IMR-90 (cell line): ENCODE measurements around the gene SIRT5. TPM values are rescaled to one million over a fixed set of nuclear protein-coding genes. Genes with fewer than 3 reads are reported as not detected.

Experiments used
- ATAC-seq: fragments of 200-7000 bp; cut with Tn5 transposase; 2 replicates; pipeline ENCODE4 v1.9.1; 2020; ENCODE audit warnings: low read depth, mild to moderate bottlenecking, moderate library complexity
- BruUV-seq: library from RNA; stranded (reverse); fragments of 400-500 nt; replicated peaks from 2 replicates; lab custom pipeline; 2021; lab: Mats Ljungman, UMichigan
- CTCF ChIA-PET: fragments of 300-600 bp; formaldehyde crosslinking; extraction: SDS; loops from one replicate; lab custom pipeline; 2021; ENCODE audit warnings: antibody characterized with exemption; lab: Yijun Ruan, JAX
- POLR2A ChIA-PET: fragments of 300-600 bp; sonication (Branson Sonifier 250); formaldehyde crosslinking; loops from one replicate; lab custom pipeline; 2022; ENCODE audit warnings: antibody characterized with exemption; ENCODE audit not compliant: unreplicated experiment; lab: Charles Lee
- DNase-seq: peaks from one replicate; pipeline ENCODE4 v3.0.0; 2013
- H2AFZ ChIP-seq: replicated peaks from 2 replicates; pipeline ENCODE3; 2013; ENCODE audit warnings: low read length, mild to moderate bottlenecking; ENCODE audit not compliant: poor library complexity
- H2AK5ac ChIP-seq: 2 replicates; pipeline ENCODE4 v1.6.1; 2013; ENCODE audit warnings: low read depth, low read length, inconsistent platforms
- H2AK9ac ChIP-seq: replicated peaks from 2 replicates; pipeline ENCODE3; 2013; ENCODE audit warnings: mild to moderate bottlenecking, low read depth, low read length, moderate library complexity; ENCODE audit not compliant: poor library complexity
- H2BK120ac ChIP-seq: 2 replicates; pipeline ENCODE4 v1.6.1; 2013; ENCODE audit warnings: low read depth, low read length, inconsistent platforms
- H2BK15ac ChIP-seq: 3 replicates; pipeline ENCODE4 v1.6.1; 2013; ENCODE audit warnings: low read depth, low read length, inconsistent platforms
- H2BK20ac ChIP-seq: 2 replicates; pipeline ENCODE4 v1.6.1; 2013; ENCODE audit warnings: low read depth, mild to moderate bottlenecking, inconsistent platforms, low read length, moderate library complexity
- H2BK5ac ChIP-seq: 2 replicates; pipeline ENCODE4 v1.6.1; 2013; ENCODE audit warnings: mild to moderate bottlenecking, low read depth, low read length, inconsistent platforms; ENCODE audit not compliant: poor library complexity, severe bottlenecking
- H3K14ac ChIP-seq: replicated peaks from 2 replicates; pipeline ENCODE4 v1.6.1; 2013; ENCODE audit warnings: low read depth, low read length, inconsistent platforms
- H3K18ac ChIP-seq: 2 replicates; pipeline ENCODE4 v1.6.1; 2013; ENCODE audit warnings: low read depth, low read length, control low read depth
- H3K23ac ChIP-seq: 2 replicates; pipeline ENCODE4 v1.6.1; 2013; ENCODE audit warnings: low read depth, low read length, inconsistent platforms
- H3K27ac ChIP-seq: 2 replicates; pipeline ENCODE4 v1.5.1; 2013; ENCODE audit warnings: mild to moderate bottlenecking, control low read depth, low read length; ENCODE audit not compliant: insufficient read depth
- H3K27me3 ChIP-seq: 2 replicates; pipeline ENCODE4 v1.6.1; 2013; ENCODE audit warnings: low read length; ENCODE audit not compliant: control insufficient read depth, insufficient read depth
- H3K36me3 ChIP-seq: 2 replicates; pipeline ENCODE4 v1.6.1; 2013; ENCODE audit warnings: low read length, mixed read lengths; ENCODE audit not compliant: control insufficient read depth, insufficient read depth
- H3K4ac ChIP-seq: 2 replicates; pipeline ENCODE4 v1.6.1; 2013; ENCODE audit warnings: low read depth, low read length, inconsistent platforms
- H3K4me1 ChIP-seq: 2 replicates; pipeline ENCODE4 v1.6.1; 2013; ENCODE audit warnings: low read length, mixed read lengths; ENCODE audit not compliant: control insufficient read depth, insufficient read depth
- H3K4me2 ChIP-seq: 2 replicates; pipeline ENCODE4 v1.6.1; 2013; ENCODE audit warnings: low read depth, mild to moderate bottlenecking, control low read depth, low read length, moderate library complexity
- H3K4me3 ChIP-seq: 2 replicates; pipeline ENCODE4 v1.5.1; 2013; ENCODE audit warnings: low read depth, mild to moderate bottlenecking, control low read depth, low read length, moderate library complexity; ENCODE audit not compliant: insufficient read depth
- H3K56ac ChIP-seq: 2 replicates; pipeline ENCODE4 v1.6.1; 2013; ENCODE audit warnings: low read length, inconsistent platforms; ENCODE audit not compliant: insufficient read depth; ENCODE audit errors: extremely low read depth
- H3K79me1 ChIP-seq, 2 experiments: 2 replicates each; pipeline ENCODE4 v1.6.1; 2013; ENCODE audit warnings: low read length in 2 of 2, inconsistent platforms in 1 of 2, low read depth in 1 of 2
- H3K9ac ChIP-seq: 2 replicates; pipeline ENCODE4 v1.6.1; 2013; ENCODE audit warnings: low read depth, low read length, control low read depth
- H3K9me1 ChIP-seq: 2 replicates; pipeline ENCODE4 v1.6.1; 2013; ENCODE audit warnings: low read length, inconsistent platforms; ENCODE audit not compliant: insufficient read depth
- H3K9me3 ChIP-seq: 2 replicates; pipeline ENCODE4 v1.6.1; 2013; ENCODE audit warnings: low read length; ENCODE audit not compliant: control insufficient read depth, insufficient read depth
- H4K20me1 ChIP-seq: 2 replicates; pipeline ENCODE4 v1.6.1; 2013; ENCODE audit warnings: low read length, inconsistent platforms; ENCODE audit not compliant: insufficient read depth
- H4K5ac ChIP-seq: 2 replicates; pipeline ENCODE4 v1.6.1; 2013; ENCODE audit warnings: mild to moderate bottlenecking, low read depth, low read length, control low read depth
- H4K8ac ChIP-seq, 2 experiments: 2 replicates each; pipeline ENCODE4 v1.6.1; 2013; ENCODE audit warnings: low read depth in 2 of 2, low read length in 2 of 2, control low read depth in 1 of 2, inconsistent platforms in 1 of 2
- H4K91ac ChIP-seq: 2 replicates; pipeline ENCODE4 v1.6.1; 2013; ENCODE audit warnings: low read depth, low read length, inconsistent platforms; ENCODE audit not compliant: insufficient read depth
- CHD1 ChIP-seq: IDR thresholded peaks from 2 replicates; pipeline ENCODE4 v1.6.1; 2012; ENCODE audit warnings: low read depth, low read length, improper control_type of control experiment
- FOS ChIP-seq: fragments of 150-350 bp; IDR thresholded peaks from 2 replicates; pipeline ENCODE4 v1.6.1; 2016; ENCODE audit warnings: low read depth, low read length
- MAFK ChIP-seq: IDR thresholded peaks from 2 replicates; pipeline ENCODE4 v1.6.1; 2012; ENCODE audit warnings: low read depth, low read length, improper control_type of control experiment
- MAZ ChIP-seq: IDR thresholded peaks from 2 replicates; pipeline ENCODE4 v1.6.1; 2012; ENCODE audit warnings: low read depth, mild to moderate bottlenecking, low read length, improper control_type of control experiment, moderate library complexity, borderline replicate concordance
- MXI1 ChIP-seq: IDR thresholded peaks from 2 replicates; pipeline ENCODE4 v1.6.1; 2012; ENCODE audit warnings: low read depth, mild to moderate bottlenecking, low read length, moderate library complexity, borderline replicate concordance
- NFE2L2 ChIP-seq: fragments of 150-350 bp; IDR thresholded peaks from 2 replicates; pipeline ENCODE4 v1.6.1; 2016; ENCODE audit warnings: low read depth, mild to moderate bottlenecking, low read length
- POLR2A ChIP-seq: IDR thresholded peaks from 2 replicates; pipeline ENCODE4 v1.6.1; 2012; ENCODE audit warnings: mild to moderate bottlenecking, low read depth, low read length
- RFX5 ChIP-seq: IDR thresholded peaks from 2 replicates; pipeline ENCODE4 v1.8.0; 2012; ENCODE audit warnings: low read depth, mild to moderate bottlenecking, low read length, moderate library complexity
- SMC3 ChIP-seq: fragments of 150-350 bp; IDR thresholded peaks from 2 replicates; pipeline ENCODE4 v1.6.1; 2016; ENCODE audit warnings: low read depth, mild to moderate bottlenecking, antibody characterized with exemption, low read length, moderate library complexity
- WGBS, 2 experiments: methylation state at CpG; one replicate each; pipeline versions ENCODE4 v1.1.5 to v1.1.7; 2013; ENCODE audit warnings: missing lambda C conversion rate in 2 of 2; ENCODE audit not compliant: insufficient read length in 1 of 2; ENCODE audit errors: extremely low coverage in 2 of 2; 5-methylcytosine and 5-hydroxymethylcytosine counted together
- dilution Hi-C: fragments of 300-500 bp; cut with HindIII; formaldehyde crosslinking; loops from one replicate; pipeline ENCODE4 v1.14.3; 2018; ENCODE audit warnings: low sequenced_read_pairs; ENCODE audit not compliant: unreplicated experiment
- in situ Hi-C: fragments of 300-500 bp; cut with MboI; formaldehyde crosslinking; loops from 3 replicates; pipeline ENCODE4 v1.14.3; 2019; ENCODE audit warnings: low sequenced_read_pairs, inconsistent platforms, mixed read lengths
- intact Hi-C: fragments of 100-400 bp; cut with micrococcal nuclease; formaldehyde crosslinking; loops from 2 replicates; pipeline ENCODE4 v1.10.0; 2022
- polyA plus RNA-seq, 3 experiments: library from polyadenylated mRNA; depleted of rRNA; stranded (reverse); fragments of >200 nt; gene quantifications; 2 replicates each; pipeline ENCODE4 v1.2.3, GENCODE V29; 2012; ENCODE audit warnings: low replicate concordance in 1 of 3
- total RNA-seq: library from RNA; depleted of rRNA; stranded (reverse); fragments of >200 nt; gene quantifications from 2 replicates; pipeline ENCODE4 v1.2.3, GENCODE V29; 2012
- TF ChIP-seq, protein P1 (sequence below): conservative IDR thresholded peaks from 2 replicates; pipeline ENCODE4 v1.5.1; 2012; ENCODE audit warnings: mild to moderate bottlenecking, low read depth, low read length, improper control_type of control experiment
- TF ChIP-seq, protein P2 (sequence below): fragments of 150-350 bp; IDR thresholded peaks from 2 replicates; pipeline ENCODE4 v1.6.1; 2016; ENCODE audit warnings: low read depth, mild to moderate bottlenecking, low read length, moderate library complexity, borderline replicate concordance
- TF ChIP-seq, protein P3 (sequence below): fragments of 150-350 bp; IDR thresholded peaks from 2 replicates; pipeline ENCODE4 v1.6.1; 2017; ENCODE audit warnings: mild to moderate bottlenecking, antibody characterized with exemption, low read length, low read depth

Gene SIRT5
- total and polyA plus RNA-seq, 2 of the 4 experiments (the other 2 are of a cell fraction), result 4.7 to 5.2 TPM

GRCh38 chr6:13597073-13597472 lies 22.7 kb downstream of the SIRT5 start:
- no peak overlapping the region for H3K4me3 ChIP-seq
- no peak overlapping the region for H3K18ac ChIP-seq
- no peaks in the 10 kb centered on the region for H3K27me3 ChIP-seq
- WGBS, 2 experiments, result no CpG with 5 or more reads among the region's 4 CpGs
- H2BK15ac ChIP-seq, result no peak overlapping the region
- H2AK5ac ChIP-seq, result no peak overlapping the region
- H3K14ac ChIP-seq, result no peak overlapping the region
- BruUV-seq, result no TSS peak
- H3K9ac ChIP-seq, result no peak overlapping the region
- H3K56ac ChIP-seq, result no peak overlapping the region
- H3K79me1 ChIP-seq, result no peaks in the 10 kb centered on the region
- H2BK5ac ChIP-seq, result no peak overlapping the region
- no peak overlapping the region for H2BK120ac ChIP-seq
- no peak overlapping the region for H2AK9ac ChIP-seq
- no peak overlapping the region for H3K23ac ChIP-seq
- H2BK20ac ChIP-seq, result no peak overlapping the region
- H3K4ac ChIP-seq, result no peak overlapping the region
- H3K27ac ChIP-seq, result no peak overlapping the region
- in situ Hi-C loops, result no loop called here
- H4K5ac ChIP-seq, result no peak overlapping the region
- DNase-seq, result no peak
- peaks cover 16% of the 10 kb centered on the region; the same call in 1 of the 2 replicates for H3K36me3 ChIP-seq
- H2AFZ ChIP-seq, result no peak overlapping the region
- intact Hi-C loops, result no loop called here
- H3K4me2 ChIP-seq, result no peak overlapping the region
- dilution Hi-C loops, result no loop called here
- H3K9me3 ChIP-seq, result no peaks in the 10 kb centered on the region
- ATAC-seq, result no peak
- H3K4me1 ChIP-seq, result peaks cover 2% of the 10 kb centered on the region; the same call in 1 of the 2 replicates
- H4K91ac ChIP-seq, result no peak overlapping the region
- no peaks in the 10 kb centered on the region; the same call in 1 of the 2 replicates for H4K20me1 ChIP-seq
- no peak for TF ChIP-seq POLR2A
- TF ChIP-seq FOS, result no peak
- TF ChIP-seq SMC3, result no peak
- TF ChIP-seq, protein P1, sequence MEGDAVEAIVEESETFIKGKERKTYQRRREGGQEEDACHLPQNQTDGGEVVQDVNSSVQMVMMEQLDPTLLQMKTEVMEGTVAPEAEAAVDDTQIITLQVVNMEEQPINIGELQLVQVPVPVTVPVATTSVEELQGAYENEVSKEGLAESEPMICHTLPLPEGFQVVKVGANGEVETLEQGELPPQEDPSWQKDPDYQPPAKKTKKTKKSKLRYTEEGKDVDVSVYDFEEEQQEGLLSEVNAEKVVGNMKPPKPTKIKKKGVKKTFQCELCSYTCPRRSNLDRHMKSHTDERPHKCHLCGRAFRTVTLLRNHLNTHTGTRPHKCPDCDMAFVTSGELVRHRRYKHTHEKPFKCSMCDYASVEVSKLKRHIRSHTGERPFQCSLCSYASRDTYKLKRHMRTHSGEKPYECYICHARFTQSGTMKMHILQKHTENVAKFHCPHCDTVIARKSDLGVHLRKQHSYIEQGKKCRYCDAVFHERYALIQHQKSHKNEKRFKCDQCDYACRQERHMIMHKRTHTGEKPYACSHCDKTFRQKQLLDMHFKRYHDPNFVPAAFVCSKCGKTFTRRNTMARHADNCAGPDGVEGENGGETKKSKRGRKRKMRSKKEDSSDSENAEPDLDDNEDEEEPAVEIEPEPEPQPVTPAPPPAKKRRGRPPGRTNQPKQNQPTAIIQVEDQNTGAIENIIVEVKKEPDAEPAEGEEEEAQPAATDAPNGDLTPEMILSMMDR, result no peak
- TF ChIP-seq, protein P2, sequence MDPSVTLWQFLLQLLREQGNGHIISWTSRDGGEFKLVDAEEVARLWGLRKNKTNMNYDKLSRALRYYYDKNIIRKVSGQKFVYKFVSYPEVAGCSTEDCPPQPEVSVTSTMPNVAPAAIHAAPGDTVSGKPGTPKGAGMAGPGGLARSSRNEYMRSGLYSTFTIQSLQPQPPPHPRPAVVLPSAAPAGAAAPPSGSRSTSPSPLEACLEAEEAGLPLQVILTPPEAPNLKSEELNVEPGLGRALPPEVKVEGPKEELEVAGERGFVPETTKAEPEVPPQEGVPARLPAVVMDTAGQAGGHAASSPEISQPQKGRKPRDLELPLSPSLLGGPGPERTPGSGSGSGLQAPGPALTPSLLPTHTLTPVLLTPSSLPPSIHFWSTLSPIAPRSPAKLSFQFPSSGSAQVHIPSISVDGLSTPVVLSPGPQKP, result no peak
- TF ChIP-seq, protein P3, sequence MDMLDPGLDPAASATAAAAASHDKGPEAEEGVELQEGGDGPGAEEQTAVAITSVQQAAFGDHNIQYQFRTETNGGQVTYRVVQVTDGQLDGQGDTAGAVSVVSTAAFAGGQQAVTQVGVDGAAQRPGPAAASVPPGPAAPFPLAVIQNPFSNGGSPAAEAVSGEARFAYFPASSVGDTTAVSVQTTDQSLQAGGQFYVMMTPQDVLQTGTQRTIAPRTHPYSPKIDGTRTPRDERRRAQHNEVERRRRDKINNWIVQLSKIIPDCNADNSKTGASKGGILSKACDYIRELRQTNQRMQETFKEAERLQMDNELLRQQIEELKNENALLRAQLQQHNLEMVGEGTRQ, result no peak
- no peak for TF ChIP-seq NFE2L2
- TF ChIP-seq MAFK, result no peak
- TF ChIP-seq MXI1, result no peak
- TF ChIP-seq RFX5, result no peak
- no peak for TF ChIP-seq CHD1
- TF ChIP-seq MAZ, result no peak
- no peak overlapping the region for H4K8ac ChIP-seq
- ChIA-PET POLR2A (no interaction called here), CTCF (no interaction called here)
- H3K9me1 ChIP-seq, result peaks cover 4% of the 10 kb centered on the region
